K562 (cell line): ENCODE measurements around the gene NRXN3. TPM values are rescaled to one million over a fixed set of nuclear protein-coding genes. Genes with fewer than 3 reads are reported as not detected.

Experiments used
- ATAC-seq: fragments of 200-7000 bp; cut with Tn5 transposase; 3 replicates; pipeline ENCODE4 v1.9.1; 2020; ENCODE audit warnings: moderate library complexity
- BruUV-seq: library from RNA; stranded (reverse); fragments of 400-500 nt; replicated peaks from 2 replicates; lab custom pipeline; 2021; lab: Mats Ljungman, UMichigan
- CTCF ChIA-PET: fragments of 300-600 bp; formaldehyde crosslinking; extraction: SDS; loops from one replicate; lab custom pipeline; 2021; ENCODE audit warnings: low intra/inter-chr PET ratio; lab: Yijun Ruan, JAX
- POLR2A ChIA-PET: fragments of 300-600, 350-650 bp; sonication (Branson Sonifier 250); formaldehyde crosslinking; extraction: SDS; loops from one replicate; lab custom pipeline; 2021; ENCODE audit warnings: antibody characterized with exemption, inconsistent platforms; lab: Yijun Ruan, JAX
- DNase-seq, 4 experiments: peaks; one replicate each; pipeline versions ENCODE4 v3.0.0 to v3.0.0-alpha.2; 2011 to 2018; ENCODE audit warnings: low spot score in 3 of 4, mixed read lengths in 3 of 4; ENCODE audit errors: extremely low read depth in 1 of 4
- FAIRE-seq: peaks from 2 replicates; lab custom pipeline; 2011; peaks lifted over from hg19 to GRCh38; lab: Jason Lieb, UNC
- H2AFZ ChIP-seq: 2 replicates; pipeline ENCODE4 v1.6.0; 2011; ENCODE audit warnings: low read depth, low read length, control low read depth, inconsistent platforms
- H3K27ac ChIP-seq: fragments of 200-600 bp; 3 replicates; pipeline ENCODE4 v1.8.0; 2011; ENCODE audit warnings: low read depth, mild to moderate bottlenecking, control low read depth, inconsistent platforms, low read length, moderate library complexity, mixed read lengths; ENCODE audit errors: extremely low read depth
- H3K27me3 ChIP-seq, 2 experiments: fragments of 300-600 bp in 1 of 2; 2 replicates in 1 of 2; 3 replicates in 1 of 2; pipeline versions ENCODE4 v1.6.0 to v1.8.0; 2011; ENCODE audit warnings: inconsistent platforms in 2 of 2, low read length in 2 of 2, mild to moderate bottlenecking in 1 of 2, mixed read lengths in 1 of 2, moderate library complexity in 1 of 2; ENCODE audit not compliant: control insufficient read depth in 2 of 2, insufficient read depth in 2 of 2
- H3K36me3 ChIP-seq: fragments of 300-600 bp; 3 replicates; pipeline ENCODE4 v1.8.0; 2011; ENCODE audit warnings: mild to moderate bottlenecking, low read length, inconsistent platforms; ENCODE audit not compliant: control insufficient read depth, insufficient read depth
- H3K4me1 ChIP-seq, 2 experiments: fragments of 200-600 bp in 1 of 2; replicated peaks in 1 of 2; 2 replicates in 1 of 2; 3 replicates in 1 of 2; pipeline versions ENCODE4 v1.5.1 to v1.8.0; 2011; ENCODE audit warnings: inconsistent platforms in 2 of 2, low read length in 2 of 2, mild to moderate bottlenecking in 1 of 2, mixed read lengths in 1 of 2, moderate library complexity in 1 of 2; ENCODE audit not compliant: control insufficient read depth in 2 of 2, insufficient read depth in 2 of 2
- H3K4me2 ChIP-seq: 2 replicates; pipeline ENCODE4 v1.6.1; 2011; ENCODE audit warnings: low read length, control low read depth, inconsistent platforms, mixed read lengths; ENCODE audit not compliant: insufficient read depth
- H3K4me3 ChIP-seq: fragments of 200-600 bp; sonication (generic), shearing (Covaris generic); 2 replicates; pipeline ENCODE4 v1.5.1; 2016; ENCODE audit warnings: control low read depth, inconsistent platforms
- H3K79me2 ChIP-seq: fragments of 200-600 bp; 3 replicates; pipeline ENCODE4 v1.8.0; 2011; ENCODE audit warnings: low read length, inconsistent platforms; ENCODE audit not compliant: control insufficient read depth, insufficient read depth
- H3K9ac ChIP-seq, 2 experiments: 2 replicates each; pipeline versions ENCODE4 v1.6.0 to v1.6.1; 2011; ENCODE audit warnings: low read depth in 2 of 2, low read length in 2 of 2, control low read depth in 1 of 2, inconsistent platforms in 1 of 2, mild to moderate bottlenecking in 1 of 2, mixed read lengths in 1 of 2; ENCODE audit not compliant: insufficient read depth in 1 of 2
- H3K9me1 ChIP-seq: one replicate; pipeline ENCODE4 v1.6.0; 2011; ENCODE audit warnings: inconsistent platforms, mild to moderate bottlenecking, low read length, moderate library complexity; ENCODE audit not compliant: control insufficient read depth, insufficient read depth
- H3K9me3 ChIP-seq: replicated peaks from 2 replicates; pipeline ENCODE4 v1.5.1; 2011; ENCODE audit warnings: low read depth, low read length, inconsistent platforms; ENCODE audit not compliant: control insufficient read depth, insufficient read depth
- H4K20me1 ChIP-seq: replicated peaks from 2 replicates; pipeline ENCODE4 v1.6.1; 2011; ENCODE audit warnings: low read length, inconsistent platforms, mixed read lengths; ENCODE audit not compliant: control insufficient read depth, insufficient read depth
- CHCHD3 ChIP-seq: fragments of 250-450 bp; sonication (Bioruptor Pico); IDR thresholded peaks from 2 replicates; pipeline ENCODE4 v2.1.2; 2022; ENCODE audit warnings: mild to moderate bottlenecking
- DDX20 ChIP-seq: fragments of 450-650 bp; IDR thresholded peaks from 2 replicates; pipeline ENCODE4 v1.6.1; 2016; ENCODE audit warnings: missing genetic modification characterization, low read depth, mild to moderate bottlenecking, missing compliant biosample characterization, moderate library complexity
- ETV1 ChIP-seq: fragments of 450-650 bp; conservative IDR thresholded peaks from 2 replicates; pipeline ENCODE4 v1.6.1; 2016; ENCODE audit warnings: missing genetic modification characterization, control low read depth, low read depth, missing compliant biosample characterization
- MCM7 ChIP-seq, 2 experiments: fragments of 450-650 bp; IDR thresholded peaks; 2 replicates each; pipeline ENCODE4 v1.6.1; 2016 to 2018
- NFIC ChIP-seq: fragments of 450-650 bp; IDR thresholded peaks from 2 replicates; pipeline ENCODE4 v1.6.1; 2017; ENCODE audit warnings: mild to moderate bottlenecking, inconsistent platforms
- ZBED1 ChIP-seq: IDR thresholded peaks from 2 replicates; pipeline ENCODE4 v1.6.1; 2014
- ZNF41 ChIP-seq: fragments of 250-450 bp; sonication (Bioruptor Pico); conservative IDR thresholded peaks from 2 replicates; pipeline ENCODE4 v1.4.0; 2020; ENCODE audit warnings: mild to moderate bottlenecking
- WGBS: fragments of 100-300 bp; shearing (Covaris generic); methylation state at CpG from one replicate; pipeline ENCODE4 v1.1.6; 2016; ENCODE audit warnings: low coverage, mixed read lengths; ENCODE audit not compliant: insufficient coverage; ENCODE audit errors: missing lambda C conversion rate; 5-methylcytosine and 5-hydroxymethylcytosine counted together
- in situ Hi-C: fragments of 300-500 bp; cut with MboI; formaldehyde crosslinking; loops from 4 replicates; pipeline ENCODE4 v1.15.0; 2018; ENCODE audit warnings: inconsistent platforms, mixed read lengths
- intact Hi-C: fragments of 100-400 bp; cut with micrococcal nuclease; formaldehyde crosslinking; loops from 2 replicates; pipeline ENCODE4 v1.14.2; 2022
- polyA plus RNA-seq, 8 experiments: library from polyadenylated mRNA; depleted of rRNA in 4 of 8; stranded (reverse) in 5 of 8; unstranded in 3 of 8; fragments of >200 nt; fragmentation: Nextera tagmentation in 2 of 8; fragmentation: Illumina TruSeq in 1 of 8; extraction: Ambion mirVana in 2 of 8; extraction: Trizol in 1 of 8; gene quantifications; 2 replicates each; pipeline versions ENCODE4 v1.2.1 to v1.2.3, GENCODE V29; 2011 to 2014; ENCODE audit warnings: inconsistent platforms in 1 of 8, missing spikeins in 1 of 8
- total RNA-seq, 7 experiments: library from RNA; depleted of rRNA in 6 of 7; stranded (reverse); fragments of >200 nt in 6 of 7; fragmentation: Illumina TruSeq in 2 of 7; extraction: Trizol in 2 of 7; gene quantifications; 2 replicates each; pipeline versions ENCODE4 v1.2.1 to v1.2.3, GENCODE V29; 2011 to 2021; ENCODE audit warnings: low replicate concordance in 1 of 7

NRXN3 gene
- total and polyA plus RNA-seq, 9 of the 15 experiments (the other 6 are each of a cell fraction or from before 2014, with no cell fraction given): 0.09 TPM; not detected in 8

- no peak overlapping the region for H3K4me2 ChIP-seq
- H3K4me1 ChIP-seq: no peaks in the 10 kb centered on the region
- no peak overlapping the region for H3K27ac ChIP-seq
- no peaks in the 10 kb centered on the region for H3K9me1 ChIP-seq
- H3K9me3 ChIP-seq: no peaks in the 10 kb centered on the region
- no peaks in the 10 kb centered on the region for H3K27me3 ChIP-seq
- BruUV-seq: no TSS peak
- no peaks in the 10 kb centered on the region for H3K36me3 ChIP-seq
- H2AFZ ChIP-seq: no peak overlapping the region
- no peak overlapping the region for H3K9ac ChIP-seq
- no peak overlapping the region for H3K4me3 ChIP-seq
- DNase-seq (no peak), FAIRE-seq (no peak)
- intact Hi-C loops (no loop called here), in situ Hi-C loops (no loop called here)
- WGBS: 0% methylated on average over 5 of the region's 5 CpGs
- CTCF ChIA-PET: no interaction called here
- H3K79me2 ChIP-seq: no peaks in the 10 kb centered on the region
- H4K20me1 ChIP-seq: no peaks in the 10 kb centered on the region
- TF ChIP-seq MCM7 (IDR thresholded peaks at IDR 0.05): no peak
- TF ChIP-seq CHCHD3: no peak
- TF ChIP-seq ETV1 (tag): no peak
- TF ChIP-seq ZNF41 (CRISPR knock-in tag): no peak
- peak; percentile 71 for TF ChIP-seq NFIC
- no peak for TF ChIP-seq ZBED1
- TF ChIP-seq DDX20 (tag): no peak
- TF ChIP-seq, all 486 proteins: peak for 1
- POLR2A ChIA-PET: no interaction called here
- ATAC-seq: no peak
Observed at GRCh38 chr14:79721399-79722084, 1551.4 kb downstream of the NRXN3 start.
